Right lobe of liver (tissue), 6 donors: ENCODE data around the gene CD300LB. TPM values are rescaled to one million over a fixed set of nuclear protein-coding genes. Genes with fewer than 3 reads are reported as not detected.
A peak's percentile ranks its signal among the peaks of the same experiment; 100 is the strongest.

Experiments used
- ATAC-seq, 4 donors: fragments of 200-7000 bp; cut with Tn5 transposase; one replicate each; pipeline ENCODE4 v1.9.1; 2020; ENCODE audit warnings: mild to moderate bottlenecking in 4 of 4, moderate library complexity in 4 of 4
- DNase-seq, 3 donors: peaks; one replicate each; pipeline ENCODE4 v3.0.0-alpha.2; 2020
- H3K27ac ChIP-seq, 3 donors: fragments of 200-600 bp; one replicate each; pipeline ENCODE4 v1.8.0; 2022
- H3K27me3 ChIP-seq, 2 donors: fragments of 200-600 bp; one replicate each; pipeline ENCODE4 v1.8.0; 2022
- H3K36me3 ChIP-seq, 4 donors: fragments of 200-600 bp; sonication (generic) in 1 of 4; one replicate each; pipeline versions ENCODE4 v1.5.1 to v1.8.0; 2017 to 2022; ENCODE audit warnings: control low read depth in 1 of 4
- H3K4me1 ChIP-seq, 4 donors: fragments of 200-600 bp; sonication (generic) in 1 of 4; one replicate each; pipeline versions ENCODE4 v1.5.1 to v1.8.0; 2017 to 2022; ENCODE audit warnings: control low read depth in 1 of 4
- H3K4me3 ChIP-seq, 3 donors: fragments of 200-600 bp; one replicate each; pipeline ENCODE4 v1.8.0; 2022
- H3K9me3 ChIP-seq, 4 donors: fragments of 200-600 bp; sonication (generic) in 1 of 4; one replicate each; pipeline versions ENCODE4 v1.5.1 to v1.8.0; 2017 to 2022; ENCODE audit warnings: control low read depth in 1 of 4
- POLR2A ChIP-seq: fragments of 450-650 bp; IDR thresholded peaks from one replicate; pipeline ENCODE4 v1.6.1; 2017; ENCODE audit warnings: antibody characterized with exemption, mild to moderate bottlenecking
- WGBS: methylation state at CpG from one replicate; pipeline ENCODE4 v1.1.6; 2018; ENCODE audit warnings: low coverage, low lambda C conversion rate; ENCODE audit not compliant: insufficient coverage; ENCODE audit errors: missing lambda C conversion rate; 5-methylcytosine and 5-hydroxymethylcytosine counted together
- intact Hi-C, 2 donors: fragments of 100-400 bp; cut with DNase I; formaldehyde crosslinking; loops; one replicate each; pipeline versions ENCODE4 v1.11.2 to v1.14.1; 2022
- total RNA-seq, 6 experiments: library from RNA; depleted of rRNA in 2 of 6; stranded (reverse); fragments of >200 nt in 2 of 6; fragmentation: NEBNext Ultra II Directional in 3 of 6; extraction: Animal tissue kit (Norgen Biotek cat#: 25700) in 3 of 6; gene quantifications; one replicate each; pipeline versions ENCODE4 v1.1.0 to v1.2.4, GENCODE V29; 2016 to 2023
- TF ChIP-seq, protein P1 (sequence below), 4 donors: fragments of 200-600 bp in 3 of 4; fragments of 450-650 bp in 1 of 4; IDR thresholded peaks; one replicate each; pipeline versions ENCODE4 v1.5.1 to v1.8.0; 2016 to 2022; ENCODE audit warnings: antibody characterized with exemption in 4 of 4, mild to moderate bottlenecking in 2 of 4
- donor health status: DM: no; HTN: yes; CAD: no.
- donor health status: DM: no; HTN: no; CAD: no.
- donor health status: DM: no; HTN: no; CAD: no.
- donor health status: DM: no; HTN: yes; CAD: no.
- donor health status: DM: no; HTN: yes; CAD: no.

The CD300LB gene
- total RNA-seq, 6 experiments from 2014 or later, result 0.07 to 0.33 (median 0.21) TPM

DNA sequence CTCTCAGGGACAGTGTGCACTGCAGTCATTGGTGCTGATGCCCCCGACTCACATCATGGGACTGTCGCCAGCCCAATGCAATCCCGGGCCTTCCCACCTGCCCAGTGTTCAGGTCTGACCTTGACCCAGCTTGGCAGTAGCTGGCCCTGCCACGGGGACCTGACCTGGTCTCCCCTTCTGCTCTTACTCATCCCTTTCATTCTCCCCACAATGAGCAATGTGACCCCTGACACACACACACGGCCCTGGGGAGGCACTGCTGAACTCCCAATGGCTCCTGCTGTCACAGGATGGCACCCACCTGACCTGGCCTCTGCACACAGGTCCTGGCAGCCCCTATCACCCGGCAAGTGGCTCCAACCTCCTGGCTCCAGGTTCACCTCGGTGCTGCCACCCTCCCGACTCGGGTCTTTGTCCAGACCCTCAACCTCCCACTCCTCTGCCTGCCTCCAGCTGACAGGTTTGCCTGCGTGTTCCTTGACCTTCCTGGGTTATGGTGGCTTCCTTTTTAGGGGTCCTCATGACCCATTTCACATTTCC is 8.1 kb upstream of the CD300LB start:
- no peaks in the 10 kb centered on the region for H3K27me3 ChIP-seq
- intact Hi-C loops, result no loop called here
- peak in 1 of 3 donors; percentile 36 for DNase-seq
- H3K27ac ChIP-seq, result no peak overlapping the region
- no peak overlapping the region for H3K4me3 ChIP-seq
- H3K4me1 ChIP-seq, result no peaks in the 10 kb centered on the region
- WGBS, result 29% methylated on average over 4 of the region's 10 CpGs
- no peak for ATAC-seq
- no peaks in the 10 kb centered on the region for H3K36me3 ChIP-seq
- H3K9me3 ChIP-seq, result no peaks in the 10 kb centered on the region
- TF ChIP-seq POLR2A, result no peak
- TF ChIP-seq, protein P1, sequence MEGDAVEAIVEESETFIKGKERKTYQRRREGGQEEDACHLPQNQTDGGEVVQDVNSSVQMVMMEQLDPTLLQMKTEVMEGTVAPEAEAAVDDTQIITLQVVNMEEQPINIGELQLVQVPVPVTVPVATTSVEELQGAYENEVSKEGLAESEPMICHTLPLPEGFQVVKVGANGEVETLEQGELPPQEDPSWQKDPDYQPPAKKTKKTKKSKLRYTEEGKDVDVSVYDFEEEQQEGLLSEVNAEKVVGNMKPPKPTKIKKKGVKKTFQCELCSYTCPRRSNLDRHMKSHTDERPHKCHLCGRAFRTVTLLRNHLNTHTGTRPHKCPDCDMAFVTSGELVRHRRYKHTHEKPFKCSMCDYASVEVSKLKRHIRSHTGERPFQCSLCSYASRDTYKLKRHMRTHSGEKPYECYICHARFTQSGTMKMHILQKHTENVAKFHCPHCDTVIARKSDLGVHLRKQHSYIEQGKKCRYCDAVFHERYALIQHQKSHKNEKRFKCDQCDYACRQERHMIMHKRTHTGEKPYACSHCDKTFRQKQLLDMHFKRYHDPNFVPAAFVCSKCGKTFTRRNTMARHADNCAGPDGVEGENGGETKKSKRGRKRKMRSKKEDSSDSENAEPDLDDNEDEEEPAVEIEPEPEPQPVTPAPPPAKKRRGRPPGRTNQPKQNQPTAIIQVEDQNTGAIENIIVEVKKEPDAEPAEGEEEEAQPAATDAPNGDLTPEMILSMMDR (IDR thresholded peaks at IDR 0.05), result no peak

DNA sequence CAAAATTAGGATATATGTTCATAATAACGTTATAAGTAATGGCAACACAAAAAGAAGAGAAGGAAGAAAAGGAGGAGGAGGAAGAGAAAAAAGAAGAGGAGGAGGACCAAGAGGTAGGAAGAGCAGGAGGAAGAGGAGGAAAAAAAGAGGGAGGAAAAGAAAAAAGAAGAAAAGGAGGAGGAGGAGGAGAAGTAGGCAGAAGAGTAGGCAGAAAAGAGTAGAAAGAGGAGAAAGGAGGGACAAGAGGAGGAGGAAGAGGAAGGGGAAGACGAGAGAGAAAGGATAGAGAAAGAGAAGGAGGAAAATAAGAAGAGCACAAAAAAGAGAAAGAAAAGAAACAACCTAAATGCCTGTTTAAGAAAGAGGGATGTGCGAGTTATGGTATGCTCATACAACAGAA is 5.6 kb upstream of the CD300LB start:
- H3K36me3 ChIP-seq, result no peaks in the 10 kb centered on the region
- no peak overlapping the region for H3K4me3 ChIP-seq
- 36% methylated on average over 3 of the region's 3 CpGs for WGBS
- no peaks in the 10 kb centered on the region for H3K4me1 ChIP-seq
- TF ChIP-seq POLR2A, result no peak
- TF ChIP-seq, protein P1 (IDR thresholded peaks at IDR 0.05), result no peak
- no peaks in the 10 kb centered on the region for H3K9me3 ChIP-seq
- H3K27me3 ChIP-seq, result no peaks in the 10 kb centered on the region
- ATAC-seq (no peak), DNase-seq (no peak)
- intact Hi-C loops, result no loop called here
- H3K27ac ChIP-seq, result no peak overlapping the region

DNA sequence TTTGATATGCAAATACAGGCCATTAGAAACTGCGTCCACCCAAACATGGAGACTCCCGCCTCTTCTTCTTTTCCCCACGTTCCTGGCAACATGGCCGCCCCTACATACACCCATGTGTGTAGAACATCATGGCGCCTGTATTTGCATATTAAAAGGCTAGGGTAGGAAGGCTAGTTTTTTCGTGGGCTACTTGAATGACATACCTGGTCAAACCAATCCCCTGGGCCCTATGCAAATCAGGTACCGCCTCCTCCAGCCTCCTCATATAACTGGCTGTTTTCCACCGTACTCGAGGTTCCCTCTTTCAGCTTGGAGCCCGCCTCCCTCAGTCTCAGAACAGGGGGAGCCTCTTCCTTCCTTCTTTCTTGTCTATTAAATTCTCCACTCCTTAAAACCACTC is 840 bp upstream of the CD300LB start:
- Histone ChIP-seq H3K9me3 (no peaks in the 10 kb centered on the region), H3K27ac (no peak overlapping the region), H3K4me1 (no peaks in the 10 kb centered on the region), H3K27me3 (no peaks in the 10 kb centered on the region), H3K36me3 (no peaks in the 10 kb centered on the region), H3K4me3 (no peak overlapping the region)
- peak in 1 of 3 donors; percentile 59 for DNase-seq
- ATAC-seq, result peak; percentile 54 to 76 (median 70)
- peak; percentile 58 for TF ChIP-seq POLR2A
- TF ChIP-seq, protein P1 (IDR thresholded peaks at IDR 0.05), result no peak
- intact Hi-C loops, result no loop called here
- 35% methylated on average over 9 of the region's 10 CpGs for WGBS

DNA sequence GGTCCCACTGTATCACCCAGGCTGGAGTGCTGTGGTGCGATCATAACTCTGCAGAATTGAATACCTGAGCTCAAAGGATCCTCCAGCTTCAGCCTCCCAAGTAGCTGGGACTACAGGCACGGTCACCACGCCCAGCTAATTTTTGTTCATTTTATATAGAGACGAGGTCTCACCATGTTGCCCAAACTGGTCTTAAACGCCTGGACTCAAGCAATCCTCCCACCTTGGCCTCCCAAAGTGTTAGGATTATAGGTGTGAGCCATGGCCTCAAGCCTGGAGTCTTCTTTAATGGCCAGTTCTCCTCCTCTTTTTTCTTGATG is 484 bp downstream of the CD300LB start:
- Histone ChIP-seq H3K27me3 (no peaks in the 10 kb centered on the region), H3K4me3 (no peak overlapping the region), H3K27ac (no peak overlapping the region), H3K36me3 (no peaks in the 10 kb centered on the region), H3K4me1 (no peaks in the 10 kb centered on the region), H3K9me3 (no peaks in the 10 kb centered on the region)
- DNase-seq (peak in 1 of 3 donors; percentile 35), ATAC-seq (no peak)
- intact Hi-C loops, result no loop called here
- TF ChIP-seq POLR2A, result no peak
- TF ChIP-seq, protein P1 (IDR thresholded peaks at IDR 0.05), result no peak
- 42% methylated on average over 5 of the region's 5 CpGs for WGBS

DNA sequence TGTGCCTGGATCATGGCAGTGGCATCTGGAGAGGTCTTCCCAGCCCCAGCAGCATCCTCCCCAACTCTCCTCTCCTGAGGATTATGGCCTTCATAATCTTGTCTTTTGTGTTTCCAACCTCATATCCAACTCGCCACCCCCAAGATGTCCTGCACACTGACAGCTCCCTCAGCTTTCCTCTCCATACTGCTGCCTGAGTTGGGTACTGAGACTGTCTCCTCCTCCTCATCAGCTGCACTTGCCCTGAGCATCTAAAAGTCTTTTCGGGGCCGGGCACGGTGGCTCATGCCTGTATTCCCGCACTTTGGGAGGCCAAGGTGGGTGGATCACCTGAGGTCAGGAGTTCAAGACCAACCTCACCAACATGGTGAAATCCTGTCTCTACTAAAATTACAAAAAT is 2.0 kb downstream of the CD300LB start:
- Histone ChIP-seq H3K4me3 (no peak overlapping the region), H3K27ac (no peak overlapping the region), H3K9me3 (no peaks in the 10 kb centered on the region), H3K4me1 (no peaks in the 10 kb centered on the region), H3K27me3 (no peaks in the 10 kb centered on the region), H3K36me3 (no peaks in the 10 kb centered on the region)
- ATAC-seq, result no peak
- peak in 1 of 3 donors; percentile 41 for DNase-seq
- TF ChIP-seq, protein P1 (IDR thresholded peaks at IDR 0.05), result no peak
- TF ChIP-seq POLR2A, result no peak
- intact Hi-C loops, result no loop called here
- WGBS, result 39% methylated on average over 5 of the region's 5 CpGs
